GM19452 (cell line): ENCODE data around the gene NCOA3.

Experiments used
- ATAC-seq: cut with Tn5 transposase; IDR thresholded peaks from one replicate; pipeline ENCODE4 v1.9.1; 2021; ENCODE audit not compliant: unreplicated experiment

NCOA3 gene

GRCh38 chr20:47623206-47623605 is 121.5 kb downstream of the NCOA3 start:
- no peak for ATAC-seq

- ATAC-seq, result no peak
These were observed 125.9 kb downstream of the NCOA3 start for GRCh38 chr20:47627540-47627939.

- no peak for ATAC-seq
These were observed 128.2 kb downstream of the NCOA3 start for GRCh38 chr20:47629907-47630306.

- ATAC-seq, result no peak
These were observed 129.4 kb downstream of the NCOA3 start for GRCh38 chr20:47631078-47631477.

GRCh38 chr20:47635256-47635655 is 133.6 kb downstream of the NCOA3 start:
- no peak for ATAC-seq

GRCh38 chr20:47638851-47639250 is 137.2 kb downstream of the NCOA3 start:
- no peak for ATAC-seq

GRCh38 chr20:47642118-47642517 is 140.4 kb downstream of the NCOA3 start:
- no peak for ATAC-seq

GRCh38 chr20:47642624-47643023 is 140.9 kb downstream of the NCOA3 start:
- no peak for ATAC-seq

GRCh38 chr20:47645632-47646031 is 143.9 kb downstream of the NCOA3 start:
- no peak for ATAC-seq

GRCh38 chr20:47647994-47648393 is 146.3 kb downstream of the NCOA3 start:
- ATAC-seq, result no peak

- ATAC-seq, result no peak
These were observed 147.3 kb downstream of the NCOA3 start for GRCh38 chr20:47648943-47649342.

GRCh38 chr20:47652301-47652700 is 150.6 kb downstream of the NCOA3 start:
- ATAC-seq, result no peak

- ATAC-seq, result no peak
These were observed 151.1 kb downstream of the NCOA3 start for GRCh38 chr20:47652794-47653193.

- ATAC-seq, result no peak
These were observed 152.2 kb downstream of the NCOA3 start for GRCh38 chr20:47653869-47654268.

- no peak for ATAC-seq
These were observed 152.7 kb downstream of the NCOA3 start for GRCh38 chr20:47654370-47654769.

- no peak for ATAC-seq
These were observed 153.9 kb downstream of the NCOA3 start for GRCh38 chr20:47655635-47656034.

- no peak for ATAC-seq
These were observed 154.6 kb downstream of the NCOA3 start for GRCh38 chr20:47656318-47656717.

GRCh38 chr20:47659904-47660601 is 158.4 kb downstream of the NCOA3 start:
- no peak for ATAC-seq

- no peak for ATAC-seq
These were observed 158.9 kb downstream of the NCOA3 start for GRCh38 chr20:47660602-47660905.

- no peak for ATAC-seq
These were observed 159.5 kb downstream of the NCOA3 start for GRCh38 chr20:47660983-47661700.

- no peak for ATAC-seq
These were observed 160.0 kb downstream of the NCOA3 start for GRCh38 chr20:47661714-47662113.

- no peak for ATAC-seq
These were observed 161.0 kb downstream of the NCOA3 start for GRCh38 chr20:47662483-47663353.
